ENCODE measurements around the gene PRCP. TPM values are rescaled to one million over a fixed set of nuclear protein-coding genes. Genes with fewer than 3 reads are reported as not detected.

PRCP gene
- total and polyA plus RNA-seq, 11 donors: 21.2 to 99.4 (median 44.0) TPM

DNA sequence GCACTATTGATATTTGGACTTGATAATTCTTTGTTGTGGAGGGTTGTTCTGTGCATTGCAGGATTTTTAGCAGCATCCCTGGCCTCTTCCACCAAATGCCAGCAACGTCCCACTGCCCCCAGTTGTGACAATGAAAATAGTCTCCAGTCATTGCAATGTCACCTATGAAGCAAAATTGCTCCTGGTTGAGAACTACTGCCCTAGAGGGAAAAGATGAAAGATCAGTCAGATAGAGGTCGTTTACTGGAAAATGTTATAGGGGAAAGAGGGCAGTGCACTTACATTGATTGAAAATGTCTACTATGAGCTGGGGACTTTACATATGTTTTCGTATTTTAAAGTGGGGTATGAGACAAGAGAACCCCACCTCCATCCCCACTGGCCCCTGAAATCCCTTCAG is 89.5 kb downstream of the PRCP start:
- Histone ChIP-seq H3K36me3 (no peaks in the 10 kb centered on the region), H3K4me1 (no peaks in the 10 kb centered on the region), H3K27ac (no peak overlapping the region), H3K9me3 (no peaks in the 10 kb centered on the region), H3K4me3 (no peak overlapping the region), H3K27me3 (peaks cover 0 to 14% (median 2%) of the 10 kb centered on the region in 9 donors)
- TF ChIP-seq POLR2A (IDR thresholded peaks at IDR 0.05): no peak
- TF ChIP-seq, protein P1, sequence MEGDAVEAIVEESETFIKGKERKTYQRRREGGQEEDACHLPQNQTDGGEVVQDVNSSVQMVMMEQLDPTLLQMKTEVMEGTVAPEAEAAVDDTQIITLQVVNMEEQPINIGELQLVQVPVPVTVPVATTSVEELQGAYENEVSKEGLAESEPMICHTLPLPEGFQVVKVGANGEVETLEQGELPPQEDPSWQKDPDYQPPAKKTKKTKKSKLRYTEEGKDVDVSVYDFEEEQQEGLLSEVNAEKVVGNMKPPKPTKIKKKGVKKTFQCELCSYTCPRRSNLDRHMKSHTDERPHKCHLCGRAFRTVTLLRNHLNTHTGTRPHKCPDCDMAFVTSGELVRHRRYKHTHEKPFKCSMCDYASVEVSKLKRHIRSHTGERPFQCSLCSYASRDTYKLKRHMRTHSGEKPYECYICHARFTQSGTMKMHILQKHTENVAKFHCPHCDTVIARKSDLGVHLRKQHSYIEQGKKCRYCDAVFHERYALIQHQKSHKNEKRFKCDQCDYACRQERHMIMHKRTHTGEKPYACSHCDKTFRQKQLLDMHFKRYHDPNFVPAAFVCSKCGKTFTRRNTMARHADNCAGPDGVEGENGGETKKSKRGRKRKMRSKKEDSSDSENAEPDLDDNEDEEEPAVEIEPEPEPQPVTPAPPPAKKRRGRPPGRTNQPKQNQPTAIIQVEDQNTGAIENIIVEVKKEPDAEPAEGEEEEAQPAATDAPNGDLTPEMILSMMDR (IDR thresholded peaks at IDR 0.05): no peak
- DNase-seq: no peak
- ATAC-seq: no peak
- WGBS, 4 donors: 71 to 81% (median 72%) methylated on average over 3 of the region's 3 CpGs
- intact Hi-C loops (cut with DNase I): no loop called here

DNA sequence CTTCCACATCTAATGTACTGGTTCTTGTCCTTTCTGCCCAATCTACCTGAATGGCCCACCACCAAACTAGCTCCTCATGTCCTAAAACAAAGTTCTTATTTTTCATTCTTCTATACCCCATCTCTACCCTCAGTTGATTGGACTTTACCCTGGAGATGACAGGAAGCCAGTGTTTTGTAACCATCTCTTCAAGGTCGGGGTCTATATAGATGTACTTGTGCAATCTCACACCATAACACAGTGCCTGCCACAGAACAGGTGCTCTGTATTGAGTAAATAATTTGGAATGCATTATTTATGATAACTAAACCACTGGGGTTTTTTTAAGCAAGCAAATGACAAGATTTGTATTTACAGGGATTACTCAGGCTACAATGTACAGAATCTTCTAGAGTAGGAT is 89.9 kb downstream of the PRCP start:
- Histone ChIP-seq H3K27me3 (peaks cover 0 to 16% (median 2%) of the 10 kb centered on the region in 9 donors), H3K4me1 (no peaks in the 10 kb centered on the region), H3K36me3 (no peaks in the 10 kb centered on the region), H3K4me3 (no peak overlapping the region), H3K9me3 (no peaks in the 10 kb centered on the region), H3K27ac (no peak overlapping the region)
- intact Hi-C loops (cut with DNase I): no loop called here
- 36 to 83% (median 78%) methylated on average over 1 of the region's 1 CpG for WGBS, 4 donors
- ATAC-seq (no peak), DNase-seq (no peak)
- TF ChIP-seq, protein P1 (IDR thresholded peaks at IDR 0.05): no peak
- TF ChIP-seq POLR2A (IDR thresholded peaks at IDR 0.05): no peak

DNA sequence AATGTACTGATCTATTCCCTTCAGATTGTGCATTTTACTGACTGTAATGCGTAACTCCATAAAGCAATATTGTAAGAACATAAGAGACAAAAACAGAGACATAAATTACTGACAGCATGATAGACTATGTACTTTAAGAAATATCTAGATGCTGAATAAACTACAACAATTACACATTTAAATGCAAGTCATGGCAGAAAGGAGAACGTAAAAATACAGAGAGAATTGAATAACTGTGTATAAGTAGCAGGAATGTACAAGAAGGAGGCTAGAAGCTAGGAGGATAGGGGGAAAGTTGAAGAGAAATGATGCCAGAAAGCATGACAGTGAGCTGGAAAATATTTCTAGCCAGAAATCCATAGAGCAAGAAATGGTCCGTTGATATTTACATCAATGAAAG is 92.6 kb downstream of the PRCP start:
- H3K36me3 ChIP-seq: no peaks in the 10 kb centered on the region
- 83 to 94% (median 88%) methylated on average over 3 of the region's 3 CpGs for WGBS, 4 donors
- no peaks in the 10 kb centered on the region for H3K4me1 ChIP-seq
- no peak overlapping the region for H3K4me3 ChIP-seq
- peaks cover 0 to 16% (median 0%) of the 10 kb centered on the region in 9 donors for H3K27me3 ChIP-seq
- intact Hi-C loops (cut with DNase I): no loop called here
- TF ChIP-seq, protein P1 (IDR thresholded peaks at IDR 0.05): no peak
- no peak for TF ChIP-seq POLR2A (IDR thresholded peaks at IDR 0.05)
- H3K27ac ChIP-seq: no peak overlapping the region
- H3K9me3 ChIP-seq: no peaks in the 10 kb centered on the region
- ATAC-seq (no peak), DNase-seq (no peak)

DNA sequence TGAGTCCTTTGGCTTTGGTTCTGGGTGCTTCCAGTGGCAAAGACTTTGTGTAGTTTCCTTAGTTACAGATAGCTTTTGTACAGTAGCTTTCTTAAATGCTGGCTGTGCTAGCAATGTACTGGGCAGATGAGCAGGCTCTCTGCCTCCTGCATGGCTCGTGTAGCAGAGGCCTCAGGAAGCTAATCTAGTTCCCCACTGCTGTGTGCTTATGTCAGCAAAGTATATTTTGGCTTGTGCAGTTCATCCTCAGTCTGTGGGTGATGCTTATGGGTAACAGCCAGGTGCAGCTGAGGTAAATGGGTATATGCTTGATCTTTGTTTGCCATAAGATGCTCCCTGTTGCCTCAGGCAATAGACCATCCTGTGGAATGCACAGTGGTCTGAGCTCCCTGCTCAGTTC is 97.5 kb downstream of the PRCP start:
- no peak for TF ChIP-seq POLR2A (IDR thresholded peaks at IDR 0.05)
- TF ChIP-seq, protein P1 (IDR thresholded peaks at IDR 0.05): no peak
- H3K36me3 ChIP-seq: no peaks in the 10 kb centered on the region
- H3K9me3 ChIP-seq: no peaks in the 10 kb centered on the region
- 40 to 60% (median 53%) methylated on average over 1 of the region's 1 CpG for WGBS, 4 donors
- peaks cover 0 to 16% (median 0%) of the 10 kb centered on the region in 9 donors for H3K27me3 ChIP-seq
- H3K4me3 ChIP-seq: no peak overlapping the region
- H3K4me1 ChIP-seq: no peaks in the 10 kb centered on the region
- intact Hi-C loops (cut with DNase I): no loop called here
- H3K27ac ChIP-seq: no peak overlapping the region
- DNase-seq (no peak), ATAC-seq (no peak)
